OCI-LY3 (cell line): ENCODE data around the gene SPTBN2.

Source experiments
- H2AFZ ChIP-seq: fragments of 200-600, 300-600 bp; shearing (Covaris generic); 2 replicates; pipeline ENCODE4 v1.6.0; 2014; ENCODE audit warnings: antibody characterized with exemption, low read depth, low read length
- H3K27ac ChIP-seq: fragments of 200-600, 300-600 bp; sonication (generic); 2 replicates; pipeline ENCODE4 v1.5.1; 2014; ENCODE audit warnings: mild to moderate bottlenecking, low read length, moderate library complexity, mixed read lengths
- H3K27me3 ChIP-seq: fragments of 200-600, 300-600 bp; sonication (generic); 2 replicates; pipeline ENCODE4 v1.6.1; 2014; ENCODE audit warnings: low read depth, low read length, mixed read lengths
- H3K36me3 ChIP-seq: fragments of 200-600, 300-600 bp; sonication (generic); replicated peaks from 2 replicates; pipeline ENCODE3; 2014; ENCODE audit warnings: low read depth, low read length, mixed read lengths
- H3K4me1 ChIP-seq: fragments of 300-600, 200-600 bp; sonication (generic); 2 replicates; pipeline ENCODE4 v1.6.1; 2014; ENCODE audit warnings: low read length, mixed read lengths
- H3K4me2 ChIP-seq: fragments of 200-600, 300-600 bp; sonication (generic); 2 replicates; pipeline ENCODE4 v1.6.1; 2014; ENCODE audit warnings: low read length, mixed read lengths
- H3K4me3 ChIP-seq: fragments of 300-600, 200-600 bp; sonication (generic); 2 replicates; pipeline ENCODE4 v1.5.1; 2014; ENCODE audit warnings: antibody characterized with exemption, mild to moderate bottlenecking, low read length, moderate library complexity
- H3K79me2 ChIP-seq: fragments of 300-600, 200-600 bp; shearing (Covaris generic); 2 replicates; pipeline ENCODE4 v1.6.1; 2014; ENCODE audit warnings: mild to moderate bottlenecking, low read length, mixed read lengths
- H3K9ac ChIP-seq: fragments of 300-600, 200-600 bp; shearing (Covaris generic); 2 replicates; pipeline ENCODE4 v1.6.0; 2014; ENCODE audit warnings: mild to moderate bottlenecking, low read length, moderate library complexity
- H3K9me3 ChIP-seq: fragments of 200-600, 300-600 bp; shearing (Covaris generic); 2 replicates; pipeline ENCODE4 v1.6.1; 2014; ENCODE audit warnings: low read length, mixed read lengths; ENCODE audit not compliant: insufficient read depth
- H4K20me1 ChIP-seq: fragments of 200-600, 300-600 bp; sonication (generic); 2 replicates; pipeline ENCODE4 v1.6.1; 2016; ENCODE audit warnings: low read length, mixed read lengths; ENCODE audit not compliant: insufficient read depth
- CTCF ChIP-seq: fragments of 200-600, 300-600 bp; sonication (generic); IDR thresholded peaks from 2 replicates; pipeline ENCODE4 v1.5.1; 2014; ENCODE audit warnings: antibody characterized with exemption, low read length, low read depth
- EZH2phosphoT487 ChIP-seq: fragments of 200-600 bp; shearing (Covaris generic); IDR thresholded peaks from 2 replicates; pipeline ENCODE4 v1.6.1; 2018; ENCODE audit warnings: antibody characterized with exemption, mixed run types, low read depth

Gene SPTBN2

DNA sequence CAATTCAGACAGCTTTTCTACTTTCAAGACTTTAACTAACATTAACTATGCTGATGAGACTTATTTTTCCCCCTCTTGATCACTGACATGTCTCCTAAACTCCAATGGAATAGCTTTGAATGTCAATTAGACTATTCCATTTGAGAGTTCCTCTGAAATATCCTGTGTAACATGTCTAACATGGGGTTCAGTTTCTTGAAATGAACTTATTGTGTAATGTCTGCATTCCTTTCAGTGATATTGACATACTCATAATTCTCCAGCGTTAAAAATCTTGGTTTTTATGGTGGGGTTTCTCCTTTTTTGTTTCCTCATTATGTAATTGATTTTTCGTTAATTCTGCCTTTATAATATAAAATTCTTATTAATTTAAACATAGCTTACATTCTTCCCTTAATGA lies 37.7 kb upstream of the SPTBN2 start:
- Histone ChIP-seq H4K20me1 (no peaks in the 10 kb centered on the region), H3K4me3 (no peak overlapping the region), H3K4me1 (peaks cover 7% of the 10 kb centered on the region), H3K27me3 (no peaks in the 10 kb centered on the region), H3K4me2 (no peak overlapping the region), H2AFZ (no peak overlapping the region), H3K27ac (no peak overlapping the region), H3K9ac (no peak overlapping the region), H3K9me3 (no peaks in the 10 kb centered on the region), H3K79me2 (no peaks in the 10 kb centered on the region), H3K36me3 (peaks cover 15% of the 10 kb centered on the region)
- no peak for TF ChIP-seq EZH2phosphoT487
- no peak for TF ChIP-seq CTCF

- Histone ChIP-seq H3K4me2 (no peak overlapping the region), H3K4me1 (peaks cover 15% of the 10 kb centered on the region), H3K9me3 (no peaks in the 10 kb centered on the region), H4K20me1 (no peaks in the 10 kb centered on the region), H3K27ac (no peak overlapping the region), H3K27me3 (no peaks in the 10 kb centered on the region), H3K79me2 (no peaks in the 10 kb centered on the region), H3K36me3 (peaks cover 11% of the 10 kb centered on the region), H3K4me3 (no peak overlapping the region), H2AFZ (no peak overlapping the region), H3K9ac (no peak overlapping the region)
- TF ChIP-seq CTCF (no peak), EZH2phosphoT487 (no peak)
Measured at GRCh38 chr11:66762088-66762487, 33.1 kb upstream of the SPTBN2 start.

GRCh38 chr11:66752148-66752547 lies 23.1 kb upstream of the SPTBN2 start:
- peaks cover 8% of the 10 kb centered on the region for H3K4me1 ChIP-seq
- H3K27me3 ChIP-seq, result no peaks in the 10 kb centered on the region
- H3K4me2 ChIP-seq, result no peak overlapping the region
- H3K4me3 ChIP-seq, result no peak overlapping the region
- no peaks in the 10 kb centered on the region for H3K36me3 ChIP-seq
- H4K20me1 ChIP-seq, result no peaks in the 10 kb centered on the region
- no peak for TF ChIP-seq EZH2phosphoT487
- no peak for TF ChIP-seq CTCF
- H3K79me2 ChIP-seq, result peaks cover 5% of the 10 kb centered on the region; the same call in 1 of the 2 replicates
- H2AFZ ChIP-seq, result no peak overlapping the region
- H3K9ac ChIP-seq, result no peak overlapping the region
- no peaks in the 10 kb centered on the region for H3K9me3 ChIP-seq
- H3K27ac ChIP-seq, result no peak overlapping the region

- Histone ChIP-seq H3K9me3 (no peaks in the 10 kb centered on the region), H3K27ac (no peak overlapping the region), H3K4me1 (peaks cover 12% of the 10 kb centered on the region), H3K4me3 (no peak overlapping the region), H2AFZ (no peak overlapping the region), H3K27me3 (no peaks in the 10 kb centered on the region), H4K20me1 (no peaks in the 10 kb centered on the region), H3K9ac (no peak overlapping the region), H3K79me2 (peaks cover 13% of the 10 kb centered on the region), H3K4me2 (no peak overlapping the region), H3K36me3 (no peaks in the 10 kb centered on the region)
- TF ChIP-seq EZH2phosphoT487 (no peak), CTCF (no peak)
Measured at GRCh38 chr11:66749091-66749490, 20.1 kb upstream of the SPTBN2 start.
